HG03097 (cell line): ENCODE measurements around the gene SIAH1.
"Not testable (repeated sequence)": the region's sequence is repeated elsewhere in the genome, so short reads cannot be mapped to it uniquely, and the experiment has no call there.

Source experiments
- ATAC-seq: cut with Tn5 transposase; IDR thresholded peaks from one replicate; pipeline ENCODE4 v1.9.1; 2021; ENCODE audit not compliant: unreplicated experiment, low FRiP score

The SIAH1 gene

DNA sequence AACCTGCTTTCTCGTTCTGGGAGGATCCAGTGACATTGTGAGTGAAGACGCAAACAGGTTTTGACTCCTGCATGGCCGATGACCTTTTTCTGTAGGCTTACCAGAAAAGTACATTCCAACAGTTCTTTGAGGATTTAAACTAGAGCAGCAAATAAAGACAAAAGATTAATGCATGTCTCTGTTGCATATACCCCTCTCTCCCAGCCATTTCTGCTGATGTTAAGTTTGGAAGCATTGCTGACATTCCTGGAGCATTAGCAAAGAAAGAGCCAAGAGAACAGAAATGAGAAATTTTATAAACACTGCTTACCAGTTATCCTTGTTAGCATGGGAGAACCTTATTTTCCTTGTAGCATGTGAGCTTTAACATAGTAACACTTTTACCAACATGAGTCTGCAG is 49.3 kb downstream of the SIAH1 start:
- ATAC-seq: no peak

DNA sequence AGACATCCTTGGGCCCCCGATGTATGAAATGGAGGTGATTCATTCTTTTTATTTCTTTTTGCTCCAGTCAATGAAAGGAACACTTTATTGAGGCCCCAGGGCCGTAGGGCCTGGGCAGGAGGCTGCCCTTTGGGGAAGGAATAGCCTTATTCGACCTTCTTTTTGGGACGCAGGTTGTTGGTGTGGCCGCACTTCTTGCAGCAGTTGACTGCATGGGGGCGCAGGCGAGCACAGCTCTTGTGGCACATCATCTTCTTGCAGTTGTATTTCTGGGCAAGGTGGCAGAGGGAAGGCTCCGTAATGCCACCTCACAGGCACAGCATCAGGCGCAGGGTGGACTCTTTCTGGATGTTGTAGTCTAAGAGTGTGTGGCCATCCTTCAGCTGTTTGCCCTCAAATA is 50.9 kb downstream of the SIAH1 start:
- no peak for ATAC-seq

DNA sequence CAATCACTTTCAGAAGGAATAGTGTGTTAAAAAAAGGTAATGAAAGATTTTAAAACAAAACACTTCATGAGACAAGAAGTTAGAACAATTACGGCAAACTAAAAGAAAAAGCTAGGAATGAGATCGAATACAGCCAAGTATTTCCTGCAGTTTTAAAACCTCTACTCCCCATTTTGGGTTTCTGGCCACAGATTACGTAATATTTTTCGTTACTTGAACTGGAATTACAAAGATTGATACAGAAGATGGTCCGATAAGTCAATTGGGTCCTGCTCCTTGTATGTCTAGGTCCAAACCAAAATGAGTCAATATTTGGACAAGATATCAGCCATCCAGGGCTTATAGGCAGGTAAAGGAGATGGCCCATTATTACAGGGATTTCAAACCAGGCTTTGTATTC is 52.2 kb downstream of the SIAH1 start:
- no peak for ATAC-seq

DNA sequence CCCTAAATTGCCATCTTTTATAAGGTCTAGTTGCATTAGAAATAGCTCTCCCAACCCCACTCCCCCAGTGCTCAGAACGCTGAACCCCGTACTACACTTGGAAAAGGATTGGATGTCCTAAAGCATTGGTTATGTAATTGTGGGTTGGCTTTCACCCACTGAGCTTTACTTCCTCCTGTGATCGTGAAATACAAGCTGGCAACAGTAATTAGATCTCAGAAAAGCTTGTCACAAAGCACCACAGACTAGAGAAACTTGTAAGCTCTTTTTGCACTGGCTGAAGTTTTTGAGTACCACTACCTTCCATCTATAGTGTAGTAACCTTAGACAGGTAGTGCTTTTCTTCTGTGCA is 54.4 kb downstream of the SIAH1 start:
- no peak for ATAC-seq

DNA sequence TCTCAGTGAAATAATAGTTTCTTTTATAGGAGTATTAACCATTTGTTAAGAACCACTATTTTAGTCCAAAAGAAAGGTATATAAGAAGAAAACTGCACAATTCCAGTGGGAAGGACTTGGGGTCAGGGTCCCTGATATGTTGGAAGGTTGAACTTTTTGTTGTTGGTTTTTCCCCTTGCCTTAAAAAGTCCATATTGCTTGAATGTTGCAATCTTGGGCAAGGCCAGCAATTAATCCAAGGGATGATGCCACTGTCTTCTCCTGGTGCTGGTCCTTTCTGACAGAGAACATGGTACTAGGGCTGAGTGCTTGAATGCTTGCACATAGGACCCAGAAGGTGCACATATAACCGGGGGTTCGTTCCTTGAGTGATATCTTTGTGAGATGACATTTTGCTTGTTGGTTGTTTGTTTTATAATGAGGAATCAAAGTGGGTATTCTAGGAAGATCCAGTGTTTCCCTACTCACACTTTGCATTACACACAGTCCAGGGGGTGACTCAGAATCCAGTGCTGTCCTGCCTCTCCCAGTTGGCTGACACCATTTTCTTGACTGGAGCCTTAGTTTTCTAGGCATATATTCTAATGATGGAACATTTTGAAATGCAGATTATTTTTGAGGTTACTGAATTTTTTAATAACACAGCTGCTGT is 54.9 kb downstream of the SIAH1 start:
- ATAC-seq: no peak

DNA sequence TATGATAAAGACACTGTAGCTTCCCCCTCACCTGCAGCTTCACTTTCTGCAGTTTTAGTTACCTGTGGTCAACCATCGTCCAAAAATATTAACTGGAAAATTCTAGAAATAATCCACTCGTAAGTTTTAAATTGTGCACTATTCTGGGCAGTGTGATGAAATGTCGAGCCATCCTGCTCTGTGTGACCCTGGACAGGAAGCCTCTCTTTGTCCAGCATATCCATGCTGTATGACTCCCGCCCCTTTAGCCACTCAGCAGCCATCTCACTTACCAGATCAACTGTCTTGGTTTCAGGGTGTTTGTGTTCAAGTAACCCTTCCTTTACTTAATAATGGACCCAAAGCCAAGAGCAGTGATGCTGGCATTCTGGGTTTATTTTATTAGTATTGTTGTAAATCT is 56.1 kb downstream of the SIAH1 start:
- no peak for ATAC-seq

DNA sequence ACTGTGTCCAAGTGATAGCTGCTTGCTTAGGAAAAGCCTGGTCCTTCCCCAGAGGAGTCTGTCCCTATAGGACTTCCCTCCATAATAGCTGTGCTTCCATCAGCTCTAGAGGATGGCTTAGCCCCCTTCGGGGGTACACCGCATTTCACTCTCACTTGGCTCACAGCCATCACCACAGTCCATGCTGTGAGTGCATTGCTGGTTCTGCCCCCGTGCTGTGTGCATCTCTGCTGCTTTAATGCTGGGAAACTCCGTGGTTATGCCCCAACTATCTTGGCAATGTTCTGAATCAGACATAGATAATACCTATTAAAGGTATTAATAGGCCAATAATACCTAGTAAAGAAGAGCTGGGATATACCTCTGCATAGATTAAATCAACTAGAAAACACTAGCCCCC is 58.3 kb downstream of the SIAH1 start:
- no peak for ATAC-seq

DNA sequence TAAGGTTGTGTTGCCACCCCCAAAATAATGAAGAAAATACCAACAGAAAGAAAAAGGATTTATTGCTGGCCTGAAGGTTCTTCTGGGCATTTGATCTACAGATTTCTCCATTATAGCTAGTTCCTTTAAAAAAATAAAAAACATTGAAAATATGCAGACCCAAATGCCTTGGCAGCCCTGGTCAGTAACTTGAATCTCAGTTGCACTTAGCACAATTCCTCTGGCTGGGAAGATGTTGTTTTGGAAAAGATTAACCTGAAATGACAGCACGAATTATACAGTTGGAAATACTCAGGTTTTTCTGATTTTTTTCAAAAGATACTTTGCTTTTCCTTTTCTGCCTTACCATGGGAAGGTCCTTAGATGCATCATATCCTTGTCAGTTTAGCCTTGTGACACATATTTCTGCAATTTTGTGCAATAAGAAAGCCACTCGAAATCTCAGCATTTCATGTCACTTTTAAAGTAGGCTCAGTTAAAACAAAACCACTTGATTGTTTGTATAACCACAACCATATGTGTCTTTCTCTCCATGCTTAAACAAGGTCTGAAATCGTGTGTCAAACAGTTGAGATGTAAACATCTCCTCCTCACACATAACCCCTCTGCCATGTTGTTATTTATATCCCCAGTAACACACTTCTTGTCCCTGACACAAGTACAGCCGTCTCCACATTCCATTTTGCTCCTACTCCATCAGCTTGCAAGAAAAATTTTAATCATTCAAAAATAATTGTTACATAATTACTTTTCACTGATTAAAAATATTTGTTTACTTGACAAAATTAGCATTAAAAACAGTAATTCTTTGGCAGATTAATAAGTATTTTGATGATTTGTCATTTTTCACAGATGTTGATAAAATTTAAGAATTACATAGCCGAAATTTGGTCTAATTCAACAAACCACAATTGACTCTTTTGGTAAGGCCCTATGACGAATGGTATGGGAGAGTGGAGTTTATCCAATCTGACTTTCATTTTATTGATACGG is 61.1 kb downstream of the SIAH1 start:
- ATAC-seq: no peak

DNA sequence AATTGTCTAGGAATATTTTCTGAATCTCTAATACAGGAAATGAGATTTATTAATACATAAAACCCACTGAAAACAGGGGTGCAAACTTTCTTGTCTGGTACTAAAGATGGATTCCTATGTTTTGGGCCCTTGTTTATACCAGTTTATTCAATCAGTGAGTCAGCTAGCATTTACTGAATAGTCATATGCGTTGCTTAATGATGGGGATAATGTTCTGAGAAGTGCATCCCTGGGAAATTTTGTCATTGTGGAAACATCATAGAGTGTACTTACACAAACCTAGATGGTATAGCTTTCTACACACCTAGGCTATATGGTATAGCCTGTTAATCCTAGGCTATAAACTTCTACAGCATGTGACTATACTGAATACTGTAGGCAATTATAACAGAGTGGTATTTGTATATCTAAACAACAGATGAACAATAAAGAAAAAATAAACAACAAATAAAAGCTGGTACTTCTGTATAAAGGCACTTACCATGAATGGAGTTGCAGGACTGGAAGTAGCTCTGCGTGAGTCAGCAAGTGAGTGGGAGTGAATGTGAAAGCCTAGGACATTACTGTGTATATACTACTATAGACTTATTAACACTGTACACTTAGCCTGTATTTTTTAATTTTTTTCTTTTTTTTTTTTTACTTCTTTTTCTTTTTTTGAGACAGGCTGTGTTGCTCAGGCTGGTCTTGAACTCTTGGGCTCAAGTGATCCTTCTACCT is 63.7 kb downstream of the SIAH1 start:
- ATAC-seq: no peak

DNA sequence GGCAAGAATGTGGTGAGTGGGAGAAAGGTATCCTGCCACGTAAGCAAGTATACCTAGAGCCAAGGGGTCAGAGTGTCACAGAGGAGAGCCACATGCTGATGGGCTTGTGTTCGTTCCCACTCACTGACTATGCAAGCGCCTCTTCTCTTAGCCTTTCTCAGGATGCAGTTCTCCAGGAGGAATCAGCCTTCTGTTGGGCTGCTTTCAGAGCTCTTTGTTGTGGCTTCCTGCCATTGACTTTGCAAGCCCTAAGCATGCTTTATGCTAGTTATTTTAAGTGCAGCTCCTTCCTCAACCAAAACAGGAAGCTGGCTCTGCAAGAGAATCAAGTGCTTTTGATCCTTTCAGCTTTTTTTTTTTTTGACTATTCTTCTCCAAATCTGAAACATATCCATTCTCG is 66.6 kb downstream of the SIAH1 start:
- no peak for ATAC-seq

DNA sequence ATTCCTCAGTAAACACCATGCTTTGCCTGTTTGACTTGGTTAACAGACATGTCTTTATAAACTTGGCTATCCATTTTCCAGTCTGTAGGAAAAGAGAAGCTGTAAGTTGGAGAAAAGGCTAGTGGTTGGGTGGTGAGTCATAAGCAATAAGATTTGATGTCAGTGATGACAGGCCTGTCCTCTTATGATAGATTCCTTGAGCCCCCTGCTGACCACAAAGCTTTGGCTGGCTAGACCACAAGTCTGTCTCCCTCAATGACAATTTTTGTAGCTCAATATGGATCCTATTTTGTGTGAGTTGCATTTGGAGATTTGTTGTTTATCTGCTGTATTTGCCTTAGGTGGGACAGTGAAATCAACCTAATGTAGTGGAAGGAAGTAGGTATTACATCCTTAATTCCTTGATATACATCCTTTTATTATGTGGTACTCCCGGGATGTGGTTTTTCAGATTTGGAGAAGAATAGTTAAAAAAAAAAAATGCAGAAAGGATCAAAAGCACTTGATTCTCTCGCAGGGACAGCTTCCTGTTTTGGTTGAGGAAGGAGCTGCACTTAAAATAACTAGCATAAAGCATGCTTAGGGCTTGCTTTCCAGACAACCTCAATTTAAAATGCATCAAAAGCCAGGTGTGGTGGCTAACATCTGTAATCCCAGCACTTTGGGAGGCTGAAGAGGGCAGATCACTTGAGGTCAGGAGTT is 67.4 kb downstream of the SIAH1 start:
- ATAC-seq: no peak

DNA sequence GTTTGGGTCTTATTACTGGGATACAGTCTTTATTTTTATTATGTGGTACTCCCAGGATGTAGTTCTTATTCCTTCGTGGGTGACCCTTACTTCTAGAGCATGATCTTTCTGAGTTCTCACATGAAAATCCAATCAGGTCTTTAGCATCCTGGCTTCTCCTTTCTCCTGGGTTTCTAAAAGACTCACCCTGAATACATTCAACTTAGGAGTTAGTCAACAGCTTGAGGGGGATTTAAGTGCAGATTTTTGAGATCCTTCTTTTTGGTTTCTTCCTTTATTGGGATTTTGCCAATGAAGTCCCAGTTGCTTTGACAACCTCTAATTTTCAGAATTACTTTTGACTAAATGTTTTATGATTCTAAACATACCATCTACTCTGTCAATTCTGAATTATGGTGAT is 68.2 kb downstream of the SIAH1 start:
- ATAC-seq: no peak

DNA sequence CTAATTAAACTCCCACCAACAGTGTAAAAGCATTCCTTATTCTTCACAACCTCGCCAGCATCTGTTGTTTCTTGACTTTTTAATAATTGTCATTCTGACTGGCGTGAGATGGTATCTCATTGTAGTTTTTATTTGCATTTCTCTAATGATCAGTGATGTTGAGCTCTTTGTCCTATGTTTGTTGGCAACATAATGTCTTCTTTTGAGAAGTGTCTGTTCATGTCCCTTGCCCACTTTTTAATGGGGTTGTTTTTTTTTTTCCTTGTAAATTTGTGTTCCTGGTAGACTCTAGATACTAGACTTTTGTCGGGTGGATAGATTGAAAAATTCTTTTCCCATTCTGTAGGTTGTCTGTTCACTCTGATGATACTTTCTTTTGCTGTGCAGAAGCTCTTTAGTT is 71.3 kb downstream of the SIAH1 start:
- not testable (repeated sequence) for ATAC-seq

DNA sequence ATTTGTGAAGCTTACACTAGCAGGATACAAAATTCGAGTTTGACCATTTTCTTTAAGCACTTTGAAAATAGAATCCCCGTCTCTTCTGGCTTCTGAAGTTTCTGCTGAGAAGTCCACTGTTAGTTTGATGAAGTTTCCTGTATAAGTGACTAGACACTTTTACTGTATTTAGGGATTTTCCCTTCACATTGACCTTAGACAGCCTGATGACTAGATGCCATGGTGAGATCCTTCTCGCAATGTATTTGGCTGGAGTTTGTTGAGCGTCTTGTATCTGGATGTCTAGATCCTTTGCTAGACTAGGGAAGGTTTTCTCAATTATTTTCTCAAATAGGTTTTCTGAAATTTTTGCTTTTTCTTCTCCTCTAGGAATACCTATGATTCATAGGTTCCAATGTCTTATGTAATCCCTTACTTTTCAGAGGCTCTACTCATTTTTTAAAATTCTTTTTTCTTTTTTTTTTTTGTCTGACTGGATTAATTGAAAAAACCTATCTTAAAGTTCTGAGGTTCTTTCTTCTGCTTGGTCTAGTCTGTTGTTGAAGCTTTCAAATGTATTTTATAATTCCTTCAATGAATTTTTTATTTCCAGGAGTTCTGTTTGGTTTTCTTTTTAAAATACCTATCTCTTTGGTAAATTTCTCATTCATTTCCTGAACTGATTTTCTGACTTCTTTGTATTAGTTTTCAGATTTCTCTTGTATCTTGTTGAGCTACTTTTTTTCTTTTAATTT is 74.1 kb downstream of the SIAH1 start:
- no peak for ATAC-seq
